HCT116 (cell line): ENCODE results near the gene FERD3L.

Source experiments
- ELF1 ChIP-seq: IDR thresholded peaks from 2 replicates; pipeline ENCODE4 v1.6.1; 2012; ENCODE audit warnings: low read depth, borderline replicate concordance
- FOSL1 ChIP-seq: IDR thresholded peaks from 2 replicates; pipeline ENCODE4 v1.6.1; 2012; ENCODE audit warnings: low read depth
- JUND ChIP-seq: IDR thresholded peaks from 2 replicates; pipeline ENCODE4 v1.6.1; 2012
- POLR2A ChIP-seq: IDR thresholded peaks from 2 replicates; pipeline ENCODE4 v1.7.0; 2011; ENCODE audit warnings: borderline replicate concordance; ENCODE audit not compliant: insufficient read depth, insufficient read length; ENCODE audit errors: extremely low read depth
- POLR2AphosphoS5 ChIP-seq: IDR thresholded peaks from 2 replicates; pipeline ENCODE4 v1.6.1; 2011; ENCODE audit warnings: mild to moderate bottlenecking, low read depth, low read length, moderate library complexity
- YY1 ChIP-seq: IDR thresholded peaks from 2 replicates; pipeline ENCODE4 v1.6.1; 2011; ENCODE audit warnings: low read length, low read depth, moderate library complexity, mild to moderate bottlenecking; ENCODE audit not compliant: insufficient replicate concordance; ENCODE audit errors: extremely low read depth
- TF ChIP-seq, protein P1 (sequence below), 3 experiments: fragments of 200-600 bp in 1 of 3; sonication (generic) in 1 of 3; IDR thresholded peaks in 2 of 3; conservative IDR thresholded peaks in 1 of 3; 2 replicates each; pipeline ENCODE4 v1.5.1; 2012 to 2017; ENCODE audit warnings: low read depth in 2 of 3, low read length in 2 of 3, antibody characterized with exemption in 1 of 3, borderline replicate concordance in 1 of 3, control low read depth in 1 of 3, mild to moderate bottlenecking in 1 of 3, mixed read lengths in 1 of 3, mixed run types in 1 of 3, moderate library complexity in 1 of 3; ENCODE audit not compliant: insufficient read depth in 1 of 3

DNA sequence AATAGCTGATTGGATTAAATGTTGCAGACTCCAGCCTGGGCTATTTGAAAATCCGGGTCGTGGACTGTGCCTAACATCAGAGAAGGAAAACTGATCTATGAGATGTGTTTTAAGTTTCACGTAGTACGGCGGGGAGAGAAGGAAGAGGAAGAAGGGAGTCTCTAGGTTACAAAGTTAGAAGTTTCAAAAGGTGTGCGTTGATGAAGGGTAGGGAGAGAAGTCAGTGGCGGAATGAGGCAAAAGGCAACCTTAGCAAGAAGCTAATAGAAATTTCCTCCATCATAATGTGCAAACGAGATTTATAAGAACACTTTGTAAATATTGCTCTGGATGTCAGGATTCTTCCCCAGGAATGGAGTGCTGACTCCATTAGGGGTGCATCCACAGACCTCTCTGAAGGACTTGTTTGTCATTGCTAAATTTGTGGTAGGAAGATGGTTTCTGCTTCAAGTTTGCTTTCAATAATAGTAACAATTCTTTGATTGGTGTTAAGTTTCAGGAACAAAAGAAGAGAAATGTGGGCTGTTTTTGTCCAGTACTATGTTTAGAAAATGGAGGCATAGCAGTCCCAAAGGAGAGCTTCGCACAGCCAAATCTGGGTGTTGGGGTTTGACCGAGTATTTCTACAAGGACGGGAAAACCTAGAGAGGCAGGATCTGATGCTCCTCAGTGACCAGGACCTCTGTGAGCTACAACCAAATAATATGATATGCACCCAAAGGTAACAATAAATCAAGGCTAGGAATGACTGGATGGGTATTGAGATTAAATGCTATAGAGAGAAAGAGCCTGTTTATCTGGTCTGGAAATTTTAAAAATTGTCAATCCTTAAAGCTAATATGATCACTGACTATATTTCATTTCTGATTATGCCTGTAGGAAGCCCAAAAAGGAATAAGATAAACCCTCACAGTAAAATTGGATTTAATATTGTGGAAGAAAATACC is 35.9 kb downstream of the FERD3L start:
- TF ChIP-seq JUND (no peak), POLR2AphosphoS5 (no peak), ELF1 (no peak), YY1 (no peak), FOSL1 (no peak), POLR2A (no peak)
- TF ChIP-seq, protein P1, sequence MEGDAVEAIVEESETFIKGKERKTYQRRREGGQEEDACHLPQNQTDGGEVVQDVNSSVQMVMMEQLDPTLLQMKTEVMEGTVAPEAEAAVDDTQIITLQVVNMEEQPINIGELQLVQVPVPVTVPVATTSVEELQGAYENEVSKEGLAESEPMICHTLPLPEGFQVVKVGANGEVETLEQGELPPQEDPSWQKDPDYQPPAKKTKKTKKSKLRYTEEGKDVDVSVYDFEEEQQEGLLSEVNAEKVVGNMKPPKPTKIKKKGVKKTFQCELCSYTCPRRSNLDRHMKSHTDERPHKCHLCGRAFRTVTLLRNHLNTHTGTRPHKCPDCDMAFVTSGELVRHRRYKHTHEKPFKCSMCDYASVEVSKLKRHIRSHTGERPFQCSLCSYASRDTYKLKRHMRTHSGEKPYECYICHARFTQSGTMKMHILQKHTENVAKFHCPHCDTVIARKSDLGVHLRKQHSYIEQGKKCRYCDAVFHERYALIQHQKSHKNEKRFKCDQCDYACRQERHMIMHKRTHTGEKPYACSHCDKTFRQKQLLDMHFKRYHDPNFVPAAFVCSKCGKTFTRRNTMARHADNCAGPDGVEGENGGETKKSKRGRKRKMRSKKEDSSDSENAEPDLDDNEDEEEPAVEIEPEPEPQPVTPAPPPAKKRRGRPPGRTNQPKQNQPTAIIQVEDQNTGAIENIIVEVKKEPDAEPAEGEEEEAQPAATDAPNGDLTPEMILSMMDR (IDR thresholded peaks at IDR 0.05 in 2 of 3, conservative IDR thresholded peaks at IDR 0.05 in 1 of 3; ENCODE audit: borderline replicate concordance in 1 of 3, insufficient read depth in 1 of 3, low read depth in 2 of 3, low read length in 2 of 3), result no peak
